GM21723 (cell line): ENCODE results near the gene NKD2.
"Not testable (repeated sequence)": the region's sequence is repeated elsewhere in the genome, so short reads cannot be mapped to it uniquely, and the experiment has no call there.

Experiments
- ATAC-seq: cut with Tn5 transposase; IDR thresholded peaks from one replicate; pipeline ENCODE4 v1.9.1; 2021; ENCODE audit warnings: mild to moderate bottlenecking, moderate library complexity; ENCODE audit not compliant: unreplicated experiment

NKD2 gene

GRCh38 chr5:999724-1000123 lies 8.9 kb upstream of the NKD2 start:
- no peak for ATAC-seq

GRCh38 chr5:1000329-1000728 lies 8.3 kb upstream of the NKD2 start:
- ATAC-seq, result no peak

GRCh38 chr5:1000831-1001230 lies 7.8 kb upstream of the NKD2 start:
- ATAC-seq, result not testable (repeated sequence)

- no peak for ATAC-seq
These were observed 7.0 kb upstream of the NKD2 start for GRCh38 chr5:1001406-1002270.

- no peak for ATAC-seq
These were observed 6.4 kb upstream of the NKD2 start for GRCh38 chr5:1002271-1002546.

- no peak for ATAC-seq
These were observed 5.8 kb upstream of the NKD2 start for GRCh38 chr5:1002836-1003235.

GRCh38 chr5:1003296-1003937 lies 5.2 kb upstream of the NKD2 start:
- no peak for ATAC-seq

GRCh38 chr5:1004461-1005248 lies 3.9 kb upstream of the NKD2 start:
- ATAC-seq, result no peak

GRCh38 chr5:1005249-1005851 lies 3.3 kb upstream of the NKD2 start:
- ATAC-seq, result no peak

- ATAC-seq, result no peak
These were observed 2.5 kb upstream of the NKD2 start for GRCh38 chr5:1005904-1006655.

GRCh38 chr5:1006656-1007071 lies 1.9 kb upstream of the NKD2 start:
- no peak for ATAC-seq

- no peak for ATAC-seq
These were observed 1.4 kb upstream of the NKD2 start for GRCh38 chr5:1007221-1007680.

GRCh38 chr5:1007681-1008450 lies 736 bp upstream of the NKD2 start:
- no peak for ATAC-seq

GRCh38 chr5:1009359-1010180 lies 968 bp downstream of the NKD2 start:
- ATAC-seq, result no peak

- ATAC-seq, result no peak
These were observed 1.5 kb downstream of the NKD2 start for GRCh38 chr5:1010181-1010510.

GRCh38 chr5:1010641-1011046 lies 2.0 kb downstream of the NKD2 start:
- ATAC-seq, result no peak

- ATAC-seq, result no peak
These were observed 2.6 kb downstream of the NKD2 start for GRCh38 chr5:1011226-1011631.

- ATAC-seq, result no peak
These were observed 3.2 kb downstream of the NKD2 start for GRCh38 chr5:1011741-1012312.
